MM.1S (cell line): ENCODE measurements around the gene GNAT2.

Source experiments
- DNase-seq: peaks from one replicate; pipeline ENCODE4 v3.0.0-alpha.2; 2015
- H2AFZ ChIP-seq: fragments of 300-600 bp; sonication (generic); 2 replicates; pipeline ENCODE4 v1.6.0; 2016; ENCODE audit warnings: antibody characterized with exemption, low read length
- H3F3A ChIP-seq: fragments of 300-600 bp; sonication (generic); 2 replicates; pipeline ENCODE4 v1.6.1; 2016; ENCODE audit warnings: mild to moderate bottlenecking, antibody characterized with exemption, low read length, moderate library complexity, mixed read lengths; ENCODE audit not compliant: insufficient read depth
- H3K27ac ChIP-seq: fragments of 300-600 bp; sonication (generic); 2 replicates; pipeline ENCODE4 v1.5.1; 2016; ENCODE audit warnings: mild to moderate bottlenecking, low read length
- H3K27me3 ChIP-seq: fragments of 300-600 bp; sonication (generic); replicated peaks from 2 replicates; pipeline ENCODE4 v1.6.0; 2016; ENCODE audit warnings: low read length; ENCODE audit not compliant: insufficient read depth
- H3K36me3 ChIP-seq: fragments of 300-600 bp; sonication (generic); replicated peaks from 2 replicates; pipeline ENCODE4 v1.6.1; 2016; ENCODE audit warnings: mild to moderate bottlenecking, low read length, mixed read lengths; ENCODE audit not compliant: insufficient read depth
- H3K4me1 ChIP-seq: fragments of 300-600 bp; sonication (generic); 2 replicates; pipeline ENCODE4 v1.6.1; 2016; ENCODE audit warnings: low read length, mixed read lengths
- H3K4me2 ChIP-seq: fragments of 300-600 bp; sonication (generic); 2 replicates; pipeline ENCODE4 v1.6.0; 2016; ENCODE audit warnings: low read depth, low read length
- H3K4me3 ChIP-seq: fragments of 300-600 bp; sonication (generic); 2 replicates; pipeline ENCODE4 v1.5.1; 2016; ENCODE audit warnings: low read length, mixed read lengths
- H3K79me2 ChIP-seq: fragments of 300-600 bp; sonication (generic); 2 replicates; pipeline ENCODE4 v1.6.1; 2016; ENCODE audit warnings: mixed run types, low read length, mixed read lengths
- H3K9ac ChIP-seq: fragments of 300-600 bp; sonication (generic); 2 replicates; pipeline ENCODE4 v1.6.1; 2016; ENCODE audit warnings: low read length, mixed read lengths
- H3K9me2 ChIP-seq: fragments of 300-600 bp; sonication (generic); replicated peaks from 2 replicates; pipeline ENCODE4 v1.6.1; 2016; ENCODE audit warnings: mild to moderate bottlenecking, low read length, mixed read lengths; ENCODE audit not compliant: insufficient read depth
- H3K9me3 ChIP-seq: fragments of 300-600 bp; sonication (generic); replicated peaks from 2 replicates; pipeline ENCODE4 v1.6.1; 2016; ENCODE audit warnings: mild to moderate bottlenecking, low read length, mixed read lengths; ENCODE audit not compliant: insufficient read depth
- H4K20me1 ChIP-seq: fragments of 300-600 bp; sonication (generic); 2 replicates; pipeline ENCODE4 v1.6.1; 2016; ENCODE audit warnings: mild to moderate bottlenecking, low read length, moderate library complexity, mixed read lengths; ENCODE audit not compliant: insufficient read depth
- EZH2 ChIP-seq: fragments of 300-600 bp; sonication (generic); optimal IDR thresholded peaks from 2 replicates; pipeline ENCODE3; 2017; ENCODE audit warnings: low read depth, mild to moderate bottlenecking, antibody characterized with exemption, low read length, mixed read lengths
- EZH2phosphoT487 ChIP-seq: fragments of 300-600 bp; sonication (generic); IDR thresholded peaks from 2 replicates; pipeline ENCODE4 v1.6.1; 2018; ENCODE audit warnings: antibody characterized with exemption, low read length
- TF ChIP-seq, protein P1 (sequence below): fragments of 300-600 bp; sonication (generic); IDR thresholded peaks from 2 replicates; pipeline ENCODE4 v1.5.1; 2016; ENCODE audit warnings: antibody characterized with exemption, low read length, mixed read lengths

GNAT2 gene

DNA sequence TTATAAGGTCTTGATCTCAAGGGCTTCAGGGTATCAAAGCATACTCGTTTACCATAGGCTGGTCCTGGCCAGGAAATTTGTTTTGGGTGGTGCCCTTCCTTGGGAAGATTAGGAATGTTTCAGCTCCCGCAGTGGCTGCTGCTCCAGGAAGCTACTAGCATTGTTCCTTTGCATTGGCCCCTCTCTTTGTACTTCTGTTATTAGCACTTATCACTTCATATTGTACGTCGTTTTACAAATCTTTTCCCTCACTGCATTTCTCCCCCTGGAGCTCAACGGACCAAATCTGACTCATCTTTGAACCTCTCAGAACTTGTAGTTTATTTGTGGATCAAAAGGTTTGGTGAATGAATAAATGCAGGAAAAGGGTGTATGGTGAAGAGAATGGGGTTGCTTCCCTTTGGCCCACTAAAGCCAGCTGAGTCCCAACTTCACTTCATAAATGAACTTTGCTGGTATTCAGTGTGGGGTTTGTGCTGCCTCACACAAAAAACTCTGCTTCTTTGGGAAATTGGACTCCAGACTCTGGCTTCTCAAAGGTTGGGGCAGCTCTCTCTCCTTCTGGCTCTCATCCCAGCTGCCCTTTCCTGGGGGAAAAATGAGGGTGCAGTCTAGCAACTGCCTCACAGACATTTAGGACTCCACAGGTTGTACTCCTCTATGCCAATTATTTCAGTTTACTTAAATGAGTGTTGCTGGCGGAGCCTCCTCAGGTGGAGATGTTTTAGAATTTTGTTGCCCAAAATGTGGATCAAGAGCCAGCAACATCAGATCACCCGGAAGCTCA, 5.9 kb downstream of the GNAT2 start:
- DNase-seq: no peak
- no peaks in the 10 kb centered on the region for H3K4me1 ChIP-seq
- H3K9me3 ChIP-seq: no peaks in the 10 kb centered on the region
- TF ChIP-seq EZH2 (no peak), EZH2phosphoT487 (no peak)
- TF ChIP-seq, protein P1, sequence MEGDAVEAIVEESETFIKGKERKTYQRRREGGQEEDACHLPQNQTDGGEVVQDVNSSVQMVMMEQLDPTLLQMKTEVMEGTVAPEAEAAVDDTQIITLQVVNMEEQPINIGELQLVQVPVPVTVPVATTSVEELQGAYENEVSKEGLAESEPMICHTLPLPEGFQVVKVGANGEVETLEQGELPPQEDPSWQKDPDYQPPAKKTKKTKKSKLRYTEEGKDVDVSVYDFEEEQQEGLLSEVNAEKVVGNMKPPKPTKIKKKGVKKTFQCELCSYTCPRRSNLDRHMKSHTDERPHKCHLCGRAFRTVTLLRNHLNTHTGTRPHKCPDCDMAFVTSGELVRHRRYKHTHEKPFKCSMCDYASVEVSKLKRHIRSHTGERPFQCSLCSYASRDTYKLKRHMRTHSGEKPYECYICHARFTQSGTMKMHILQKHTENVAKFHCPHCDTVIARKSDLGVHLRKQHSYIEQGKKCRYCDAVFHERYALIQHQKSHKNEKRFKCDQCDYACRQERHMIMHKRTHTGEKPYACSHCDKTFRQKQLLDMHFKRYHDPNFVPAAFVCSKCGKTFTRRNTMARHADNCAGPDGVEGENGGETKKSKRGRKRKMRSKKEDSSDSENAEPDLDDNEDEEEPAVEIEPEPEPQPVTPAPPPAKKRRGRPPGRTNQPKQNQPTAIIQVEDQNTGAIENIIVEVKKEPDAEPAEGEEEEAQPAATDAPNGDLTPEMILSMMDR: no peak
- H3K27ac ChIP-seq: no peak overlapping the region
- H3K4me2 ChIP-seq: no peak overlapping the region
- H3K79me2 ChIP-seq: no peaks in the 10 kb centered on the region
- no peak overlapping the region for H3K4me3 ChIP-seq
- no peaks in the 10 kb centered on the region for H3K9me2 ChIP-seq
- H2AFZ ChIP-seq: no peak overlapping the region
- H3K9ac ChIP-seq: no peak overlapping the region
- no peaks in the 10 kb centered on the region for H4K20me1 ChIP-seq
- no peaks in the 10 kb centered on the region for H3K36me3 ChIP-seq
- H3F3A ChIP-seq: no peaks in the 10 kb centered on the region
- no peaks in the 10 kb centered on the region for H3K27me3 ChIP-seq

DNA sequence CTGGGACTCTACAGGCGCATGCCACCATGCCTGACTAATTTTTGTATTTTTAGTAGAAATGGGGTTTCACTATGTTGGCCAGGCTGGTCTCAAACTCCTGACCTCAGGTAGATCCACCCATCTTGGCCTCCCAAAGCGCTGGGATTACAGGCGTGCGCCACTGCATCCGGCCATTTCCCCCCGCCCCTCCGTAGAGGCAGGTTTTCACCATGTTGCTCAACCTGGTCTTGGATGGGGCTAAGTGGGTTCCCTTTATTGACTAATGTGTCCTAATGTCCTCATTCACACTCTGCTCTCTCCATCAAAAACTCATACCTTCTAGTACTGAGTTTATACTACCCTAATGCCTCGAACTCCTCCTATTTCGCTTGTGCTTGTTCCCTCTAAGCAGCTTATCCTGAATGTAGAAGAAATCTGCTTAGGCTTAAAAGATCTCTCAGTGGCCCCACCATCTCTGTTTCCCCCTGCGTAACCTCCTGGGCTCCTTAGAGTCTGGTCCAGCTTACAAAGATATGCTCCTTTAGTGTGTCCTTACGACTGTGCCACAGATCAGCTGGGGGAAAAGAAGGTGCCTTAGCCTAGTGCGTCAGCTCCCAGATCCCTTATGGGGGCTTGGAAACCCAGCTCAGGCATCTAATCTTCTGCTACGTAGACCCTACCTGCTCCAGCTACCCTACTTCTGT, 8.0 kb downstream of the GNAT2 start:
- Histone ChIP-seq H3K4me1 (no peaks in the 10 kb centered on the region), H3K4me3 (no peak overlapping the region), H3K27me3 (no peaks in the 10 kb centered on the region), H2AFZ (no peak overlapping the region), H3K27ac (no peak overlapping the region), H3K9me2 (no peaks in the 10 kb centered on the region), H3K4me2 (no peak overlapping the region), H3K79me2 (no peaks in the 10 kb centered on the region), H3K9ac (no peak overlapping the region), H3F3A (no peaks in the 10 kb centered on the region), H3K36me3 (no peaks in the 10 kb centered on the region), H3K9me3 (no peaks in the 10 kb centered on the region), H4K20me1 (no peaks in the 10 kb centered on the region)
- DNase-seq: no peak
- TF ChIP-seq EZH2phosphoT487 (no peak), EZH2 (no peak)
- TF ChIP-seq, protein P1: no peak

DNA sequence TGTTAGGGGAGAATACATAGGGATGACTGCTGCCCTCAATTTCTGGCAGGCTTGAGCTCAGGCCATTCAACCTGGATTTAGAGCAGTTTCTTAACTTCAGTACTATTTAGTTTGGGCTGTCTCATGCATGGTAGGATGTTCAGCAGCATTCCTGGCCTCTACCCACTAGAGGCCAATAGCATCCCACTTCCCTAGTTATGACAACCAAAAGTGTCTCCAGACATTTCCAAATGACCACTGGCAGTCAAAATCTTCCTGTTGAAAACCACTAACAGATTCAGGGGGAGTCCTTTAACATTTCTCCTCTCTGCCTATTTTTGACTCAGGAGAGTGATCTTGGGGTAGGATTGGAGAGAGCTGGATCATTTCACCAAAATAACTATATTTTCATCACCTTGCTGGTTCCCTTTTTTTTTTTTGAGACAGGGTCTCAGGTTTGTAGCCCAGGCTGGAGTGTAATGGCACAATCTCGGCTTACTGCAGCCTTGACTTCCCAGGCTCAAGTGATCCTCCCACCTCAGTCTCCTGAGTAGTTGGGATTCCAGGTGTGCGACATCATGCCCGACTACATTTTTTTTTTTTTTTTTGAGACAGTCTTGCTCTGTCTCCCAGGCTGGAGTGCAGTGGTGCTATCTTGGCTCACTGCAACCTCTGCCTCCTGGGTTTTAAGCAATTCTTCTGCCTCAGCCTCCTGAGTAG, 8.7 kb downstream of the GNAT2 start:
- Histone ChIP-seq H4K20me1 (no peaks in the 10 kb centered on the region), H3K4me2 (no peak overlapping the region), H3K36me3 (no peaks in the 10 kb centered on the region), H3K4me1 (no peaks in the 10 kb centered on the region), H3K79me2 (no peaks in the 10 kb centered on the region), H3K9ac (no peak overlapping the region), H3K9me3 (no peaks in the 10 kb centered on the region), H3K27me3 (no peaks in the 10 kb centered on the region), H3K27ac (no peak overlapping the region), H3K9me2 (no peaks in the 10 kb centered on the region), H2AFZ (no peak overlapping the region), H3F3A (no peaks in the 10 kb centered on the region), H3K4me3 (no peak overlapping the region)
- DNase-seq: no peak
- TF ChIP-seq EZH2 (no peak), EZH2phosphoT487 (no peak)
- TF ChIP-seq, protein P1: no peak
